HG03378 (cell line): ENCODE data around the gene UBE3B.

ENCODE experiments used
- ATAC-seq: cut with Tn5 transposase; IDR thresholded peaks from one replicate; pipeline ENCODE4 v1.9.1; 2021; ENCODE audit warnings: mild to moderate bottlenecking, moderate library complexity; ENCODE audit not compliant: unreplicated experiment

The UBE3B gene

DNA sequence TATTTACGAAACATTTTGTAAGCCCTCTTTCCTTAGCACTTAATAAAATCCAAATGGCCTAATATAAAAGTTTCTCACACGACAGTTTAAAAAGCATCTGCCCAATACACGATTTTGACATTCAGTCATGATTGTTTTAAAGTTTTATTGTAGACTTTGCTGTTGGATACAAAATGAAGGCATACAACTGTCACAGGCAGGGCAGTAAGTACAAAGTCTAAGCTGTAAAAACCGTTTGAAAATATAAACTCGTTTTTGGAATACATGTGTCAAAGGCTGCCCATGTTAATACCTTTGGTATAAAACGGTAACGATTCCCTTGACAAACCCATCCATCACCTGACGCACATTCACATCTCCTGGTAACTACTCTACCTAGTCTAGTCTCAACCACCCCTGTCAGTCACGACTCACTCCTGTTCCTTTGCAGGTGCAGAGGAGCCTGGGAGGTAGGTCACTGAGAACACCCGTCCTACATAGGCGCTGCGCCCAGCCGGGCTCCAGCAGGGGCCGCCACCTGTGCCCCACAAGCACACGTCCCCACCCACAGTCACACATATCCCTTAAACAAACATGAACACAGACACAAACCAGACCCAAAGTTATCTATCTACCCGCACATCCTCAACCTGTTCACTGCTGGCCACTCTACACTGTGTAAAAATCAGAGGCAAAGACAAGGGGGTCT lies 27.4 kb upstream of the UBE3B start:
- no peak for ATAC-seq

DNA sequence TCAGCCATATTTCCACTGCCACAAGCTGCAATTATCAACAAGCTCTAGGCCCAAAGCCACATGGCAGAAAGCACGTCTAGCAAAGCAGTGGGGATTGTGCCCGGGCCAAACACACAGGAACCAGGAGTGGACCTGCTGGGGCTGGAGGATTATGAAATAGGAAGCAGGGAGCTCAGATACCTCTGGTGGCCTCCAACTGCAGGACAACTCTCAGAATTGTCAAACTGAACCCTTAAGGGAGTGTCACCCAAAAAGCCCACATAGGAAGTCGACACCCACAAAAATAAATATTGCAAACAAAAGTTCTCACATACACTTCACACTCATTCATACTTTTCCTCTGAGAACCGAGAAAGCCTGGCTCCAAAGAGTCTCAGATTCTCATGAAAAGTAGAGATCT lies 26.5 kb upstream of the UBE3B start:
- no peak for ATAC-seq

DNA sequence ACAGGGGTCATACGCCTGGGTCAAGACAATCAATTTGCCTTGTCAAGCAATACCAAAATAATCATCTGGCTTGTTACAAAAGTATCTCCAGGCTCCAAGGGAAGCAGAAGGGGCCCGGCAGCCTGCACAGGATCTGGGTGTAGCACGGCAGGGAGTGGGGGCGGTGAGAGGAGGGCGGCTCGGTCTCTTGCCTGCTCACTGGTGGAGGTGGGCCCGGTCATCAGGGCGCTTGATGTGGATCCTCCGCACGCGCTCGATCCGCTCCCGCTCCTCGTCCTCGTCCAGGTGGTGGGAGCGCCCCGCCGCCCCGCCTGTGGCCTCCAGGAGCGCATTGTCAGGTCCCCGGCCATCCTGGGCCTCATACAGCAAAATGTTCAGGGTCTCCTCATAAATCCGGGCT lies 26.0 kb upstream of the UBE3B start:
- no peak for ATAC-seq

DNA sequence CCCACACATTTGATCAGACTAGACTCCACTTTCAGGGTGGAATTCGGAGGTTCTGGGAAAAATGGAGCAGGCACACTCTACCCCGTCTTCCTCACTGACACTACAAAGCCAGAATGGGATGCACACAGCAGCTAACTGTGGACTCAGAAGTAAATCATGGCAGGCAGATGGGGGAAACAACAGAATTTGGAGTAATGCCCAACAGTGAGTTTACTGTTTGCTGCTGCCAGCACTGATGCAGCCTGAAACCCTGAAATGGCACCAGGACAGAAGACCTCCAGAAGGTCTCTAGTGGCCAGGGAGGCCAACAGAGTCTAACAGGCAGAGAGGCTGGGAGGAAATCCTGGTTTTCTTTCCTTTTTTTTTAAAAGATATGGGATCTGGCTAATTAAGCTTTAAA lies 24.9 kb upstream of the UBE3B start:
- no peak for ATAC-seq

DNA sequence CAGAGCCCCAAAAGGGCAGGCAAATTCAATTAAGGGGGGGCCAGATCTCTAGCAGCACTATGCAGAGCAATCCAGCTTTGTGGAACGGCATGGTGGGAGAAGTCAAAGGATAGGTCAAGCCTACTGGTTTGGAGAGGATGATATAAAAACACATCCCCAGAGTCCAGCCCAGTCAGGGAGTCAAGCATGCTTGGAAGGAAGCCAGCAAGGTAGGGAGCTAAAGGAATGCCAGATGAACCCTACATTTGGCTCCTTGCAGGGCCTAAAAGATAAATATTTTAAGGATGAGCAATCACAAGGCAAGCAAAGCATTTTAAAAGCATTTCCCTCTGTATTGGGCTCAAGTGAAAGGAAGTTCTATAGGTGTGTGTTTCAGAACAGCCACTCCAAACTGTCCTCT lies 21.7 kb upstream of the UBE3B start:
- ATAC-seq: no peak

DNA sequence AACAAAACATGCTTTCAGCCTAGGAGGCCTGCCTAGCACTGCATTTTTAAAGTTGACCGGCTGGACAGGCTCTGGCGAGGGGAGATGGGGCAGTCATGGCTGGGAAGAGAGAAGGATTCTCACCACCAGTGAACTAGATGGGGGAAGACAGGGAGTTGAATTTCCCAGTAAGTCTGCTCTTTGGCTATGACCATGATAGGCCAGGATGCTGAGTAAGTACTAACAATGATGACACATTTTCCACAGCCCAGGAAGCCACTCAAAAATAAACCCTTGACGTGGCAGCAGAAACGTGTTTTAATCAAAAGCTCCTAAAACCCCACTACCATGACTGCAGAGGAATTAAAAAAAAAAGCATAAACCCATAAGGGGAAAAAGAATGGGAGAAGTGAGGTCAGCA lies 19.3 kb upstream of the UBE3B start:
- no peak for ATAC-seq

DNA sequence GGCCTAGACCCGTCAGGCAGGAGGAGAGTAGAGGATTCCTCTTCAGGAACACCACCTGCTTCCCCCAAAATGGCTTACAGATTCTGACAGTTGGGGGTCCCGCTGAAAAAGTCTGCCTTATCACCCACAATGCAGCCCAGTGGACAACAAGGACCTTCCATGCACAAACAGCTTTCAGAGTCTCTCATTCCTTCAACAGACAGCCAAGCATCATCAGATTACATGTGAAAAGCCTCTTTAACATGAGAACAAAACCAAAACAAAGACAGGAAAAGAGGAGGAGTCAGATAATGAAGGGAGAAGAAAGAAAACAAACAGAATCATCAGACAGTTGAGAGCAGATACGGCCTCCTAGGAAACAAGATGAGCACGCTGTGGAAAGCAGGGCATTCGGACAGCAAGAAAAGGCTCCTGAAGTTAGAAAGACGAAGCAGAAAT lies 18.6 kb upstream of the UBE3B start:
- ATAC-seq: no peak

DNA sequence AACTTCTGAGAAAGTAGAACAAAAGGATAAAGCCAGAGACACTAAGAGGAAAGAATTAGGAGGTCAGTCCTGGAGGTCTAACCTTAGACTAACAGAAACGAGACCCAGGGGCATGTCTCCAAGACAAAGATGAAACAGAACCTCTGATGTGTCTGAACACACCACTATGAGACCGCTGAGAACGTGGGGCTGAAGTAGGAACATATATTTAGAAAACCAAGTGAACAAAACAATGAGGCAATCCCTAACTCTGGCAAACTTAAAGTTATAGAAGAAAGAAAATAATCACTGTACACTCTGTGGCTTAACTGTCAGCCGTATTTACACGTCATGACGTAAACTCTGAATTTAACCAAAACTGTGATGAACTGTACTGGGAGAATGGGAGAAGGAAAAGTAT lies 18.2 kb upstream of the UBE3B start:
- ATAC-seq: no peak

DNA sequence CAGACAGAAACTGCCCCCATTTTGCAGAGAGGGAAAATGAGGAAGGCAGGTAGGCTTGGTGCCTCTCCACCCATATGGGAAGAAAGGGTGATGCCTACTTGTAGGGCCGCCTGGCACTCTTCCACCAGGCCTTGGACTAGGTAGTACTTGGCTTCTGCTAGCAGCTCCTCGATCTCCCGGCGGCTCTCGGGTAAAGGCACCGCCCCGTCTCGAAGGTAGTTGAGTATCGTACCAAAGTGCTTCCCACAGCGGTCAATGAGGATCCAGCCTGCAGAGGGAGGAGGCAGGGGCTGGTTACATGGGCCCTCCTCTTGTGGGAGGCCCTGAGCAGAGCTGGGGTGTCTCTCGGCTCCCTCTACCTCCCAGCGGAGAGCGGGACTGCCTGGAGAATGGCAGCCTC lies 16.9 kb upstream of the UBE3B start:
- ATAC-seq: no peak

DNA sequence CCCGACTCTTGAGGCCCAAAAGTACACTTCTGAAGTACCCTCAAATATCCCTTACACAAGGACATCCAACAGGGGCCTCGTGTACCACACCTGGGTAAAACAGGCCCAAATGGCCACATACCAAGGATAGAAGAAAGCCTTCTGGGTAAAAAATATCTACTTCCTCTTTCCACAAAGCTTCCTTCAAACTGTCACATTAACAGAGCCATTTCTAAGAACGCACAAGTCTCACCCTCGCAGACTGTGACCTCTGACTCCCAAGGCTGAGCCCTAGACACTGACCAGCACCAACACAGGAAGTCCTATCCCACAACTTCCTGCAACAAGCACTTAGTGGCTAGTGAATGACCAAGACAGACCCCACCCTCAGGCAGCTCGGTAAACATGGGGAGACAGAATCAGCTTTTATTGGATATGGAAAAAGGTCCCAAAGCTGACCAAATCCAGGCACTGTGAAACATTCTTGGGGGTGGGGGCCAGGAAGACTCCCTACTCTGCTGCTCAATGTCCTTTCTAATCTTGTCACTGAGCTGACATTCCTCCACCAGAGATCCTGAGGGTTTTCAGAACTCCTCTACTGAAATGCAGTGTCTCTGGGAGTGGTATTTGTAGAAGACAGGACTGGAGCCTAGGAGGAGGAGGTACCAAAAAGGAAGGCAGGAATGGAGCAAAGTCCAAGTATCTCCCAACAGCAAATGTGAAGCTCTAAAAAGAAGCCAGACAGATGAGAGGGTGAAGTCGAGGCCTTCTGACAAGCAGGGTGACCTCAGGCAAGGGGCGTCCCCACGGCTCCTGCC lies 16.2 kb upstream of the UBE3B start:
- ATAC-seq: no peak

DNA sequence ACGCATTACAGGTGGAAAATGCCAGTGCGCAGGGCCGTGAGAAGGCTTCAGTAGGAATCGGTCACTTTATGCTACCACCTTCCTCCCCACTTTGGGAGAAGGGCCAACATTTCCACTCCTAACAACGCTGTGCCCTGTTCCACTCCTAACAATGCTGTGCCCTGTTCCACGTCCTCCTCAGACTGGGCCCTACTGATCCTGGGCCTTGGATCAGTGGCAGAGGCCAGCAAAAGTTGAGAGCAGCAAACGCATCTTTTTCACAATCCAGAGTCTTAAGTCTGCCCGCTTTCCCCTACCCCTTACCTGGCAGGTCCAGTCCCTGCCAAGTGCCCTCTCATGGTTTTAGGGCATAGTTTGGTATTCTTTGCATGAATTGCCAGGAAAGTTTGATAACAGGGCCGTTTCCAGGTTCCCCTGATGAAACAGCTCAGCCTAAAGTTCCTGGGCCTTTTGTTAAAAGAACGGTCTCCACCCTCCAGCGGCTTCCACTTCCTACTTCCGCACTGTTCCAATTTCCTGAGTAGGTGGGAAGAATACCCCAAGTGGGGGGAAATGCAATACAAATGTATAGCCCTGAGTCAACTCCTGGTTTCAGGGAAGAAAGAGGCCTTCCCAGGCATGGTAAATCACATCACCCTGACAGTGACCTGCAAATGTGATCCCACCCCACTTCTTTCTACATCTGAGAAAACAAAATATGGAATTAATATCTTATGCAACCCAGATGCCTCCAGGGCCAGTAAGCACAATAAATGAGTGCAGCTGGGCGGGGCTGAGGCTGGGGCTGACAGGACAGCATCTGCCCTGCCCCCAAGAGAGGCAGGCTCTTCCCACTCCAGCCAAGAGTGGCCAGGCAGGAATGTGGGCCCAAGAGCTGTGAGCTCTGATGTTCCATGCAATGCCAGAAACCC lies 15.3 kb upstream of the UBE3B start:
- no peak for ATAC-seq

DNA sequence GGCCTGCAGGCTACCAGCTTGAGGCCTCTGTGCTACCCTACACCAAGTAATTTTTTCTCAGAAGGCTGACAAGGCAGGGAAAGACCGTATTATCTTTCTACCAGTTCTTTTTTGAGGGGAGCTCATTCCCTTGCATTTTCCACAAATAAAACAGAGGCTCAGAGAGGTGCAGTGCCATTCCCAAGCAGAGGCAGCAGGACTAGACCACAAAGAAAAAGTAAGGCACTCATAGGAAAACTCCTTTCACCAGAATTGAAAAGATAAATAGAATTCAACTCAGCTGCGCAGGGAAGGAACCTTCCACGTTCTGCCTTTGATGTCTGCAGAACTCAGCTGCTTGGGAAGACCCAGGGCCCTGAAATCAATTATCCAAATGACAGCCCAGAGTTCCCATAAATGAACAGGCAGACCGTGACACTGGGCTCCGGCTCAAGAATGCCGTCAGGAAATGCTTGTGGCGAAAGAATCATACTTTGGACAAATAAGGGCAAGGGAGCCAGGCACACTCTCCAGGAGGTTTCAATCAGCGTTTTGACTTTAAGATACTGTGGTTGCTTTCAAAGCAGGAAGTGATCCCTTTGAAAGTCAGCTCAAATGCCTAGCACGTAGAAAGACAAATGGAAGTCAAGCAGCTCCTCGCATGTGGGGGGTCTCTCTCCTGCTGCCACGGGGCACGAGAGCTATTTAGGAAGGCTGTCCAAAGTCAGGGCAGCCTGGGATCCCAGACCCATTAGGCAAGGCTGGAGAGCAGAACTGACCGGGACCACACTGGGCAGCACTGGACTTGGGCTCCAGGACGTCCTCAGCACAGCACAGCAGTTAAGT lies 14.4 kb upstream of the UBE3B start:
- no peak for ATAC-seq

DNA sequence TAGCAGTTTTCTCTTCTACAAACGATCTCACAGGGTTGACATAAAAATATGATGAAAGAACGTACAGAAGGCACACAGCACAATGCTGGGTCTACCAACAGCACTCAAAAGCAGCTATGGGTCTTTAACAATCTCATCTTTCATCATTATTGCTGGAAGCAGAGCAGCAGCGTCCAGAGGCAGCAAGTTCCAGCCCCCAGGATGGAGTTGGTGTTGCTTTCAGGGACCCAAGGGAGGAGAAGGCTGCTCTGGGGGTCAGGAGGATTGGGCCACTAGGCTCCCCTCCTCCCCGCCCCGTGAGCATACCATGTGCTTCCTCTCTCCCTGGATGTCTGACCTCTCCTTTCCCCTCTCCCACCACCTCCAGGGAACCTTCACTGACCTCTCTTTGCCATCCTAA lies 13.7 kb upstream of the UBE3B start:
- ATAC-seq: no peak

DNA sequence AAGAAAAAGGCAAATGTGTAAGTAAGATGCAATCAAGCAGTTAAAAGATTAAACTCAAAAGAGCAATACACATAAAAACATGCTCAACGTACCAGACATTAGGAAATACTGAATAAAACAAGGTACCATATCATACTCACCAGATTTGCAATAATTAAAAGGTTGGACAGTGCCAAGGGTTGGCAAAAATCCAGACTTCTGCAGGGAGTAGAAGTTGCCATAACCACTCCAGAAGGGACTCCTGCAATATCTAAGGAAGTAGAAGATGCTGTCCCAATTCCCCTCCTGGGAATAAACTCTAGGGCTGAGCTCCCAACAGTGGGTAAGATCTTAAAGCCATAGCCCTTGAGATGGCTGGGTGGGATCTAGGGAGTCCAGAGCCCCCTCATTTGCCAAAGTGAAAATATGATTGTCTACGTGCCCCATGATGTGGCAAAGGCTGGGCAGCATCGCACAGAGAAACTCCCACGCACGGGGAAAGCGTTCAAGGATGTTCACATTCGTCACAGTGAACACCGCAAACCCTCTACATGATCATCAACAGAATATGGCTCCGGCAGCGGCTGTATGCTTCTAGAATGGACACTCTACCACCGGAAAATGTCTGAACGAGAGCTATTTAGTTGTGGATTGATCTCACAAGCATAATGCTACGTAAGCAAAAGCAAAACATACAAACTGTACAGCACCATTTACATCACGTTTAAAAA lies 12.6 kb upstream of the UBE3B start:
- ATAC-seq: no peak

DNA sequence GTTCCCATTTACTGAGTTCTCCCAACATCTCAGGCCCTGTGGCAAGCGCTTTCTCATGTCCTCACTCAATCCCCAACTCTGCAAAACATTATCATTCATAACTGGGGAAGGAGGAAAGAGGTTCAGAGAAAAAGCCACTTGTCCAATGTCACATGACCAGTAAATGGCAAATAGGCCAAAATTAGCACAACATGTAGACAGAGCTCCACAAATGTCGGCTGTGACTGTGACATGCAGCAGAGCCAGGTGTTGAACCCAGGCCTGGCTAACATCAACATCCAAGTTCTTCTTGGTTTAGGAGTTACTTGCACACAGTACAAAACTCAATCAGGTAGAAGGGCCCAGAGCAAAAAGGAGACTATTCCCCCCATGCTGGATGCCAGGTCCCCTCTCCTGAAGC lies 11.1 kb upstream of the UBE3B start:
- no peak for ATAC-seq

DNA sequence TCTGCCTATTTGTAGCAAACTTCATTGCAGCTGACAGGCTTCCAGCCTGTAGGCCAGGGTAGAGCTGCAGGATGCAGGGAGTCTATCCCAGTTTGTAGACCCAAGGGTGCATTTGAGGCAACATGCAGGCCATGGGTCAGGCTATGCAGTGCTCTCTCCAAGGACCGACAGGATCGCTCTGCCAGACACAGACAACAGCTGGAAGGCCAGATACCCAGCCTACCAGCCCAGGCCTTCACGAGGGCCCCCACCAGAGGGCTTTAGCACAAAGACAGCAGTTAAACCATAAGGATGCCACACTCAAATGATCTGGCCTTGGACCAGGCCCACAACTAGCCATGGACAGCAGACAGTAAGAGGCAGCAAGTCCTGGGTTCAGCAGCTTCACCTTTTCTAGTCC lies 10.6 kb upstream of the UBE3B start:
- ATAC-seq: no peak

DNA sequence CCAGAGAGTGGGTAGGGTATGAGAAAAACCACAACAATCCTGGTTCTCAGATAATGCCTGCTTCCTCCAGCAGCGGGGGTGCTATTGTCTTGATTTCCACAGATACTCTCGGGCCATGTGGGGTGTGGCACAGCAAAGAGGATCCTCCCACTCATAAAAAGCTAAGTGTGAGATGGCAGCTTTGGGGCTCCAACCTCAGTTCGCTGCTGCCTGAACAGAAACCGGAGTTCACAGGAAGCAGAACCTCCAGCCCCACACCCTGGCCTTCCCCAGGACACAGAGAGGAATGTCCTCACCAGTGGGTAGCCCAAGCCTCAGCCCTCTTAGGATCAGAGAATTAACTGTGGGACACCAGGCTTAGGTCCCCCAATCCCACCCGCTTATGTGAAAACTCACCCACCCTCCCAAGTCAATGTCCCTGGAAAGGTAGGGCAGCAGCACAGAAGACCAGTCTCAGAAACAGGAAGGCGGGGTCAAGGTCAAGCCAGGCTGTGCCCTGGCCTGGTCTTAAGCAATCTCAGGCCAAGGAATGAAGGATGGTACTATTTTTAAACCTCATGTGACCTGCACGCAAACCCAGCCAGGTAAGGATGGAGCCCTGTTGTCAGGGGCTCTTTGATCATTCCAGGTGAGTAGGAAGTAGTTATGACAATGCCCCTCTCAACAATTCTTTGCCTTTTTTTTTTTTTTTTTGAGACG lies 9.3 kb upstream of the UBE3B start:
- no peak for ATAC-seq

DNA sequence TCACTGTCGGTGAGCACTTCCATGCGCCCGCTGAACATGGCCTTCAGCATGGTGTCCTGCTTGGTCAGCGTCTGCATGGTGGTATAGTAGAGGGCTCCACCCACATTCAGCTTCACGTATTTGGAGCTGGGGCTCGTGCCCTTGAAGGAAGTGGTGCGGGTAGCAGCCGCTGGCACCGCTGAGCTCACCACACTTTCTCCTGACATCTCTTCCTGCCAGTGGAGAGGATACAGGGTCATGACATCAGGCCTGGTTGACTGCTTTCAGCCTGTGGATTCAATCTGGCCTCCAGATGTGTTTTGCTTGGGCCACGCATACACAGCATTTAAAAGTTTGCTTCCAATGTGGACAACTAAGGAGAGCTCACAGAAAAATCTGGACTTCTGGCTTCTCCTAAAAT lies 7.9 kb upstream of the UBE3B start:
- ATAC-seq: no peak

DNA sequence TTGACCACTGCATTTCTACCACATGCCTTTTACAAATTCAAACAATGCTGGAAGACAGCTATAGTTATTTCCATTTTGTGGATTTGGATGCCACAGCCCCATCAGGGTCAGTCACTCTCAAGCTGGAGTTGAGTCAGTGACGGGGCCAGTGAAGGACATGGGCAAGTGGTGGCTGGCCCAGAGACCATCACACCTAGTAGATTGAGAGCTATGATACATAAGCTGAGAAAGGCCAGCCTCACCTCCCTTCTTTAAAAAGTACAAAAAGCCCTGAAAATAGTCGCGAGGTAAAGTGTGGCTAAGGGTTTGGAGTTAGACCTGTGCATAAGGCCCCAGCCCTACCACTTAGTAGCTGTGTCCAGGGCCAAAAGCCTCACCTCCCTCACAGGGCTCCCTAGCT lies 4.4 kb upstream of the UBE3B start:
- no peak for ATAC-seq
